HepG2 (cell line): Measurements from ENCODE around the gene FRMD4A. TPM values are rescaled to one million over a fixed set of nuclear protein-coding genes. Genes with fewer than 3 reads are reported as not detected.
"Not testable (repeated sequence)": the region's sequence is repeated elsewhere in the genome, so short reads cannot be mapped to it uniquely, and the experiment has no call there.

ENCODE experiments used
- ATAC-seq: fragments of 200-7000 bp; cut with Tn5 transposase; 3 replicates; pipeline ENCODE4 v1.9.1; 2020; ENCODE audit warnings: mild to moderate bottlenecking, moderate library complexity
- BruUV-seq: library from RNA; stranded (reverse); fragments of 400-500 nt; replicated peaks from 2 replicates; lab custom pipeline; 2021; lab: Mats Ljungman, UMichigan
- CTCF ChIA-PET: fragments of 300-600 bp; formaldehyde crosslinking; extraction: SDS; loops from one replicate; lab custom pipeline; 2021; ENCODE audit warnings: low total read pairs, inconsistent platforms, low intra/inter-chr PET ratio; lab: Yijun Ruan, JAX
- POLR2A ChIA-PET: fragments of 350-600 bp; sonication (Branson Sonifier 250); formaldehyde crosslinking; loops from one replicate; lab custom pipeline; 2020; ENCODE audit warnings: antibody characterized with exemption, inconsistent platforms; lab: Yijun Ruan, JAX
- DNase-seq: peaks from one replicate; pipeline ENCODE4 v3.0.0-alpha.2; 2015; ENCODE audit warnings: low spot score
- FAIRE-seq: peaks from 3 replicates; lab custom pipeline; 2011; peaks lifted over from hg19 to GRCh38; lab: Jason Lieb, UNC
- H2AFZ ChIP-seq: one replicate; pipeline ENCODE4 v1.6.1; 2011; ENCODE audit warnings: low read length, inconsistent platforms
- H3K27ac ChIP-seq: fragments of 300-600 bp; 3 replicates; pipeline ENCODE4 v1.8.0; 2011; ENCODE audit warnings: mixed run types, mild to moderate bottlenecking, mixed read lengths, low read length, inconsistent platforms; ENCODE audit not compliant: insufficient read depth; ENCODE audit errors: extremely low read length
- H3K27me3 ChIP-seq, 2 experiments: fragments of 200-600 bp in 1 of 2; 2 replicates in 1 of 2; 3 replicates in 1 of 2; pipeline versions ENCODE4 v1.6.0 to v1.8.0; 2011; ENCODE audit warnings: low read length in 2 of 2, mild to moderate bottlenecking in 2 of 2, moderate library complexity in 2 of 2, inconsistent platforms in 1 of 2; ENCODE audit not compliant: insufficient read depth in 2 of 2, control insufficient read depth in 1 of 2
- H3K36me3 ChIP-seq, 2 experiments: fragments of 200-600 bp in 1 of 2; replicated peaks in 1 of 2; 2 replicates in 1 of 2; 3 replicates in 1 of 2; pipeline versions ENCODE4 v1.5.1 to v1.8.0; 2011; ENCODE audit warnings: low read length in 2 of 2, inconsistent platforms in 1 of 2; ENCODE audit not compliant: insufficient read depth in 2 of 2, control insufficient read depth in 1 of 2
- H3K4me1 ChIP-seq: 2 replicates; pipeline ENCODE4 v1.5.1; 2012; ENCODE audit warnings: low read length, inconsistent platforms; ENCODE audit not compliant: insufficient read depth
- H3K4me2 ChIP-seq: 2 replicates; pipeline ENCODE4 v1.6.0; 2011; ENCODE audit warnings: low read depth, low read length, inconsistent platforms
- H3K4me3 ChIP-seq, 3 experiments: fragments of 200-600 bp in 1 of 3; sonication (generic), shearing (Covaris generic) in 1 of 3; replicated peaks in 1 of 3; 2 replicates each; pipeline ENCODE4 v1.5.1; 2011 to 2016; ENCODE audit warnings: low read length in 3 of 3, inconsistent platforms in 2 of 3, low read depth in 2 of 3, mild to moderate bottlenecking in 2 of 3, control low read depth in 1 of 3, mixed read lengths in 1 of 3; ENCODE audit not compliant: insufficient read depth in 1 of 3
- H3K79me2 ChIP-seq: one replicate; pipeline ENCODE4 v1.6.1; 2011; ENCODE audit warnings: low read length, inconsistent platforms; ENCODE audit not compliant: insufficient read depth
- H3K9ac ChIP-seq: 2 replicates; pipeline ENCODE4 v1.6.0; 2011; ENCODE audit warnings: mild to moderate bottlenecking, low read depth, low read length, inconsistent platforms; ENCODE audit not compliant: insufficient read depth
- H3K9me3 ChIP-seq: 2 replicates; pipeline ENCODE4 v1.5.1; 2012; ENCODE audit warnings: mild to moderate bottlenecking, low read length
- H4K20me1 ChIP-seq: 2 replicates; pipeline ENCODE4 v1.6.0; 2011; ENCODE audit warnings: inconsistent platforms, mild to moderate bottlenecking, low read length, moderate library complexity; ENCODE audit not compliant: insufficient read depth
- ELF1 ChIP-seq: sonication (generic); formaldehyde crosslinking; IDR thresholded peaks from 2 replicates; pipeline ENCODE4 v1.4.0; 2020; ENCODE audit warnings: missing genetic modification reagents
- HOXA5 ChIP-seq: sonication (generic); formaldehyde crosslinking; IDR thresholded peaks from 2 replicates; pipeline ENCODE4 v1.4.0; 2020; ENCODE audit warnings: missing genetic modification reagents
- JUNB ChIP-seq: sonication (generic); formaldehyde crosslinking; IDR thresholded peaks from 2 replicates; pipeline ENCODE4 v1.8.0; 2022; ENCODE audit warnings: missing genetic modification reagents, mild to moderate bottlenecking, borderline replicate concordance
- KLF11 ChIP-seq: IDR thresholded peaks from 2 replicates; pipeline ENCODE4 v1.6.1; 2016; ENCODE audit warnings: missing compliant biosample characterization
- KLF15 ChIP-seq: sonication (generic); formaldehyde crosslinking; IDR thresholded peaks from 2 replicates; pipeline ENCODE4 v1.8.1; 2023; ENCODE audit warnings: borderline replicate concordance, mild to moderate bottlenecking, inconsistent platforms, missing genetic modification reagents, mixed read lengths
- KLF16 ChIP-seq, 2 experiments: sonication (generic) in 1 of 2; formaldehyde crosslinking in 1 of 2; IDR thresholded peaks; 2 replicates each; pipeline versions ENCODE4 v1.6.1 to v1.8.0; 2016 to 2023; ENCODE audit warnings: missing genetic modification reagents in 2 of 2, missing compliant biosample characterization in 1 of 2
- KLF6 ChIP-seq: IDR thresholded peaks from 2 replicates; pipeline ENCODE4 v1.8.0; 2016; ENCODE audit warnings: missing biosample characterization, missing genetic modification reagents
- PLRG1 ChIP-seq: fragments of 450-650 bp; conservative IDR thresholded peaks from 2 replicates; pipeline ENCODE4 v1.6.1; 2016
- POLR2G ChIP-seq: fragments of 200-400 bp; formaldehyde crosslinking; IDR thresholded peaks from 2 replicates; pipeline ENCODE4 v1.6.1; 2018; ENCODE audit warnings: mild to moderate bottlenecking, low read depth, low read length, moderate library complexity
- RAD21 ChIP-seq: fragments of 450-650 bp; formaldehyde crosslinking; IDR thresholded peaks from 2 replicates; pipeline ENCODE4 v1.5.0; 2020; ENCODE audit warnings: mild to moderate bottlenecking
- SP2 ChIP-seq: sonication (generic); formaldehyde crosslinking; IDR thresholded peaks from 2 replicates; pipeline ENCODE4 v1.5.1; 2020; ENCODE audit warnings: mild to moderate bottlenecking, missing genetic modification reagents
- ZNF101 ChIP-seq: sonication (generic); formaldehyde crosslinking; IDR thresholded peaks from 2 replicates; pipeline ENCODE4 v1.4.0; 2020; ENCODE audit warnings: mild to moderate bottlenecking, low read depth, missing genetic modification reagents, borderline replicate concordance
- ZNF180 ChIP-seq: sonication (generic); formaldehyde crosslinking; IDR thresholded peaks from 2 replicates; pipeline ENCODE4 v1.4.0; 2020; ENCODE audit warnings: low read depth, missing genetic modification reagents, borderline replicate concordance
- ZNF205 ChIP-seq: IDR thresholded peaks from 2 replicates; pipeline ENCODE4 v1.6.1; 2018; ENCODE audit warnings: missing biosample characterization, missing genetic modification reagents
- ZNF230 ChIP-seq: sonication (generic); formaldehyde crosslinking; IDR thresholded peaks from 2 replicates; pipeline ENCODE4 v1.4.0; 2020; ENCODE audit warnings: mild to moderate bottlenecking, missing genetic modification reagents
- ZNF34 ChIP-seq: sonication (generic); formaldehyde crosslinking; IDR thresholded peaks from 2 replicates; pipeline ENCODE4 v1.4.0; 2020; ENCODE audit warnings: mild to moderate bottlenecking, missing genetic modification reagents, borderline replicate concordance
- ZNF570 ChIP-seq: sonication (generic); formaldehyde crosslinking; IDR thresholded peaks from 2 replicates; pipeline ENCODE4 v1.4.0; 2020; ENCODE audit warnings: mild to moderate bottlenecking, missing genetic modification reagents, borderline replicate concordance
- ZNF605 ChIP-seq: sonication (generic); formaldehyde crosslinking; IDR thresholded peaks from 2 replicates; pipeline ENCODE4 v1.8.0; 2022; ENCODE audit warnings: mild to moderate bottlenecking, missing genetic modification reagents
- WGBS: methylation state at CpG from one replicate; pipeline ENCODE4 v1.1.6; 2017; ENCODE audit warnings: low lambda C conversion rate; 5-methylcytosine and 5-hydroxymethylcytosine counted together
- in situ Hi-C: cut with HindIII; loops from 2 replicates; pipeline ENCODE4 v1.10.0; 2017; ENCODE audit warnings: low pct_unique_long_range_greater_than_20kb; ENCODE audit not compliant: extremely low pct_ligation_motif_present
- intact Hi-C: fragments of 100-400 bp; cut with micrococcal nuclease; formaldehyde crosslinking; loops from one replicate; pipeline ENCODE4 v1.10.0; 2022; ENCODE audit not compliant: unreplicated experiment
- polyA plus RNA-seq, 8 experiments: library from polyadenylated mRNA; depleted of rRNA in 3 of 8; stranded (reverse) in 7 of 8; unstranded in 1 of 8; fragments of >200 nt; fragmentation: Illumina TruSeq in 4 of 8; extraction: Trizol in 4 of 8; gene quantifications; 2 replicates each; pipeline versions ENCODE4 v1.2.1 to v1.2.3, GENCODE V29; 2011 to 2016; ENCODE audit warnings: low read depth in 4 of 8, missing spikeins in 1 of 8, mixed read lengths in 1 of 8; ENCODE audit not compliant: insufficient read depth in 1 of 8
- total RNA-seq, 5 experiments: library from RNA; depleted of rRNA; stranded (reverse); fragments of >200 nt; fragmentation: Illumina TruSeq; extraction: Trizol; gene quantifications; 2 replicates each; pipeline ENCODE4 v1.2.3, GENCODE V29; 2016; ENCODE audit warnings: low read depth in 1 of 5
- TF ChIP-seq, protein P1 (sequence below): sonication (generic); formaldehyde crosslinking; IDR thresholded peaks from 2 replicates; pipeline ENCODE4 v1.5.1; 2020; ENCODE audit warnings: mild to moderate bottlenecking, missing genetic modification reagents, borderline replicate concordance

The FRMD4A gene
- total and polyA plus RNA-seq, 2 of the 13 experiments (the other 11 are each of a cell fraction or from before 2014, with no cell fraction given), result 0.09 to 0.26 TPM

DNA sequence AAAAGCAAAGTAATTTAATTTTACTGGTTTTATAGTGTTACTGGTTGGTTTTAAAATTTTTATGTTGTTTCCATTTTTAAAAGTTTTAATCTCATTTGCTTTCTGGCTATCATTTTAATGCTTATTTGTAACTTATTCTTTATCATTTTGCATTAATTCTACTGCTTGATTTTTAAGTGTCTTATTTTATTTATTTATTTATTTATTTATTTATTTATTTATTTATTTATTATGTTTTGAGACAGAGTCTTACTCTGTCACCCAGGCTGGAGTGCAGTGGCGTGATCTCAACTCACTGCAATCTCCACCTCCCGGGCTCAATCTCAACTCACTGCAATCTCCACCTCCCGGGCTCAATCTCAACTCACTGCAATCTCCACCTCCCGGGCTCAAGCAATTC lies 131.6 kb downstream of the FRMD4A start:
- H3K27ac ChIP-seq, ATAC-seq, H2AFZ ChIP-seq, H3K4me3 ChIP-seq, H3K4me1 ChIP-seq, H3K9ac ChIP-seq, CTCF ChIA-PET, BruUV-seq, DNase-seq, FAIRE-seq, H4K20me1 ChIP-seq, H3K9me3 ChIP-seq, H3K4me2 ChIP-seq, H3K79me2 ChIP-seq, H3K36me3 ChIP-seq: not testable (repeated sequence)
- intact Hi-C loops, result loop anchor here (10.0 kb wide), 2 partner anchors 126 to 276 kb away; no protein-coding TSS in a partner anchor
- H3K27me3 ChIP-seq, result peaks cover 0 to 15% of the 10 kb centered on the region in 2 experiments; a peak in 1 of 5 replicates
- 29% methylated on average over 4 of the region's 4 CpGs for WGBS
- in situ Hi-C loops, result loop anchor here (5.0 to 25.0 kb wide), 2 partner anchors 278 to 613 kb away; no protein-coding TSS in a partner anchor
- POLR2A ChIA-PET, result interaction anchor here (1.1 kb wide), 1 partner anchor 14 kb away, joined by 3 read pairs; no protein-coding TSS in a partner anchor

DNA sequence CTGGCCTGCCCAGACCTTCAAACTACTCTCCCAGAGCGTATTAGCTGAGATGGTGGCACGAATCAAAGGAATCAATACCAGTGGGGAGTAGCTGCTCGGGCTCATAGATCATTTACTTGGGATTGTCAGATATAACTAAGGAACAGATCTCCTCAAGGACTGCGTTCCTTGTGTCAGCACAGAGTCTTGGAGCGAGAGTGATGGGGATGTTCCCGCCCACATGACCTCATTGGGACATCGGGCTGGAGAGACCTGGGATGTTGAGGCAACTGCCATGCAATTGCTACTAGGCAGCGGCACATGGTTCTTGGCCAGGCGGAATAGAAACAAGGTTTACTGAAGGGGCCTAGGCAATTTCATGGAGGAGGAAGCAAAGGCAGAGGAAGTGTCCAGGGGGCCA lies 132.6 kb downstream of the FRMD4A start:
- Histone ChIP-seq H3K27ac (no peak overlapping the region), H2AFZ (no peak overlapping the region), H3K4me3 (no peak overlapping the region), H3K27me3 (peaks cover 0 to 20% of the 10 kb centered on the region in 2 experiments; a peak in 2 of 5 replicates), H3K4me1 (no peaks in the 10 kb centered on the region), H3K79me2 (no peaks in the 10 kb centered on the region), H3K4me2 (no peak overlapping the region), H4K20me1 (no peaks in the 10 kb centered on the region), H3K9me3 (no peaks in the 10 kb centered on the region), H3K36me3 (no peaks in the 10 kb centered on the region), H3K9ac (no peak overlapping the region)
- CTCF ChIA-PET, result no interaction called here
- ATAC-seq (no peak), DNase-seq (no peak), FAIRE-seq (no peak)
- 8% methylated on average over 9 of the region's 9 CpGs for whole genome bisulfite sequencing
- in situ Hi-C loops, result loop anchor here (5.0 to 25.0 kb wide), 2 partner anchors 279 to 614 kb away; no protein-coding TSS in a partner anchor
- POLR2A ChIA-PET, result interaction anchor here (1.1 kb wide), 1 partner anchor 13 kb away, joined by 3 read pairs; no protein-coding TSS in a partner anchor
- intact Hi-C loops, result loop anchor here (10.0 kb wide), 2 partner anchors 127 to 277 kb away; no protein-coding TSS in a partner anchor
- TF ChIP-seq ZNF205 (CRISPR knock-in tag) (no peak), ZNF230 (CRISPR knock-in tag) (no peak), KLF16 (CRISPR knock-in tag; IDR thresholded peaks at IDR 0.05) (no peak), ZNF34 (no peak), ZNF605 (no peak), RAD21 (CRISPR knock-in tag) (no peak), ELF1 (no peak), KLF11 (CRISPR knock-in tag) (no peak), SP2 (CRISPR knock-in tag) (no peak), POLR2G (no peak), ZNF101 (CRISPR knock-in tag) (no peak), JUNB (no peak), ZNF570 (no peak), ZNF180 (CRISPR knock-in tag) (no peak), PLRG1 (no peak), KLF15 (no peak), HOXA5 (CRISPR knock-in tag) (no peak), KLF6 (CRISPR knock-in tag) (no peak)
- TF ChIP-seq, protein P1, sequence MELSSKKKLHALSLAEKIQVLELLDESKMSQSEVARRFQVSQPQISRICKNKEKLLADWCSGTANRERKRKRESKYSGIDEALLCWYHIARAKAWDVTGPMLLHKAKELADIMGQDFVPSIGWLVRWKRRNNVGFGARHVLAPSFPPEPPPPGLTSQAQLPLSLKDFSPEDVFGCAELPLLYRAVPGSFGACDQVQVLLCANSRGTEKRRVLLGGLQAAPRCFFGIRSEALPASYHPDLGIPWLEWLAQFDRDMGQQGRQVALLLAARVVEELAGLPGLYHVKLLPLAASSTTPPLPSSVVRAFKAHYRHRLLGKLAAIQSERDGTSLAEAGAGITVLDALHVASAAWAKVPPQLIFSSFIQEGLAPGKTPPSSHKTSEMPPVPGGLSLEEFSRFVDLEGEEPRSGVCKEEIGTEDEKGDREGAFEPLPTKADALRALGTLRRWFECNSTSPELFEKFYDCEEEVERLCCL (CRISPR knock-in tag), result no peak
- no TSS peak for BruUV-seq
